ENCODE measurements around the gene SEPTIN8. TPM values are rescaled to one million over a fixed set of nuclear protein-coding genes. Genes with fewer than 3 reads are reported as not detected.

Gene SEPTIN8
- polyA plus RNA-seq, 1 of the 3 experiments (the other 2 are of a cell fraction): 54.9 TPM

- no peaks in the 10 kb centered on the region for H3K27me3 ChIP-seq (ENCODE audit: insufficient read depth)
- H3K36me3 ChIP-seq (replicated peaks in 1 of 2; ENCODE audit: control insufficient read depth in 1 of 2, insufficient read depth in 2 of 2, low read length in 1 of 2): no peaks in the 10 kb centered on the region
- no peak for DNase-seq
- H4K20me1 ChIP-seq (ENCODE audit: insufficient read depth): peaks cover 20% of the 10 kb centered on the region; the same call in 1 of the 2 replicates
- CTCF ChIA-PET: interaction anchor here (0.6 to 1.1 kb wide), 2 partner anchors 37 to 50 kb away, joined by 3 read pairs; no protein-coding TSS in a partner anchor
- no peak overlapping the region for H3K4me3 ChIP-seq (ENCODE audit: low read depth in 2 of 2, low read length in 1 of 2)
- POLR2A ChIA-PET: no interaction called here
- no peaks in the 10 kb centered on the region for H3F3A ChIP-seq (replicated peaks; ENCODE audit: insufficient read depth)
- TF ChIP-seq NRF1 (IDR thresholded peaks at IDR 0.05; ENCODE audit: low read depth, low read length) (no peak), SIN3A (IDR thresholded peaks at IDR 0.05; ENCODE audit: borderline replicate concordance, low read depth, low read length) (no peak), USF2 (IDR thresholded peaks at IDR 0.05; ENCODE audit: borderline replicate concordance, low read depth, low read length) (no peak), MXI1 (IDR thresholded peaks at IDR 0.05; ENCODE audit: low read depth, low read length) (no peak), RXRA (IDR thresholded peaks at IDR 0.05; ENCODE audit: borderline replicate concordance, low read depth) (no peak), CHD2 (IDR thresholded peaks at IDR 0.05; ENCODE audit: low read length, partially characterized antibody) (no peak), YY1 (IDR thresholded peaks at IDR 0.05; ENCODE audit: low read depth) (no peak)
- H3K9me2 ChIP-seq: no peaks in the 10 kb centered on the region
- H2AFZ ChIP-seq (ENCODE audit: low read depth): no peak overlapping the region
- H3K9me3 ChIP-seq: no peaks in the 10 kb centered on the region
- no peak overlapping the region for H3K27ac ChIP-seq (ENCODE audit: low read depth in 2 of 2, low read length in 1 of 2)
- H3K79me2 ChIP-seq (ENCODE audit: insufficient read depth): peaks cover 87% of the 10 kb centered on the region
- no peak overlapping the region for H3K4me2 ChIP-seq
- 95% methylated on average over 6 of the region's 8 CpGs for WGBS (ENCODE audit: low lambda C conversion rate)
- no peak overlapping the region for H3K9ac ChIP-seq
- H3K4me1 ChIP-seq (ENCODE audit: control insufficient read depth in 1 of 2, insufficient read depth in 2 of 2, low read depth in 1 of 2, low read length in 1 of 2): peaks cover 15 to 45% of the 10 kb centered on the region in 2 experiments; a peak in 2 of 4 replicates
Observed at GRCh38 chr5:132770476-132771159, 6.4 kb downstream of the SEPTIN8 start.

DNA sequence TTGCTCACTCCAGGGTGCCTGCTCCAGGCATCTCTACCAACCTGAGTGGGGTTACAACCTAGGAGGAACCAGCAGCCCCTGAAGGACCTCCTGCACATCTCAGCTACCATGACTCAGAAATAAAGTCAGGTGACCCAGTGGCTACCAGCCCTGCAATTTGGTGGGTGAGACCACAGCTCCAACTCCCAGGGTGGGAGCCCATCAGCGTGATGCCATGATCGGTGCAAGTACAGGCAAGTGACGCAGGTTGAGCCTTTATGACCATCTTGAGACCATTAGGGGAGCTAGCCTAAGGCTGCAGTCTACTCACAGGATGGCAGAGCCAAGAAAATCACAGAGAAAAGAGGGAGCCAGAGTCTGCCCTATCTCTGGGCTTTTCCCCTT lies 8.6 kb downstream of the SEPTIN8 start:
- ChIA-PET CTCF (interaction anchor here (4.6 kb wide), 1 partner anchor 14 kb away, joined by 34 read pairs; no protein-coding TSS in a partner anchor), POLR2A (no interaction called here)

GRCh38 chr5:132767150-132767549 lies 9.9 kb downstream of the SEPTIN8 start:
- no peak overlapping the region for H3K9ac ChIP-seq
- POLR2A ChIA-PET: no interaction called here
- no peaks in the 10 kb centered on the region for H3K9me2 ChIP-seq
- no peak overlapping the region for H2AFZ ChIP-seq (ENCODE audit: low read depth)
- H3F3A ChIP-seq (replicated peaks; ENCODE audit: insufficient read depth): no peaks in the 10 kb centered on the region
- WGBS (ENCODE audit: low lambda C conversion rate): 91% methylated on average over 2 of the region's 2 CpGs
- H3K27me3 ChIP-seq (ENCODE audit: insufficient read depth): no peaks in the 10 kb centered on the region
- DNase-seq: no peak
- H4K20me1 ChIP-seq (ENCODE audit: insufficient read depth): peaks cover 20% of the 10 kb centered on the region; the same call in 1 of the 2 replicates
- CTCF ChIA-PET: interaction anchor here (1.6 to 4.6 kb wide), 3 partner anchors 10 to 53 kb away, joined by 5 to 34 read pairs (median 16); partner anchors contain the start of gene SEPTIN8
- peaks cover 8 to 11% of the 10 kb centered on the region in 2 experiments; a peak in 2 of 4 replicates for H3K4me1 ChIP-seq (ENCODE audit: control insufficient read depth in 1 of 2, insufficient read depth in 2 of 2, low read depth in 1 of 2, low read length in 1 of 2)
- no peaks in the 10 kb centered on the region for H3K9me3 ChIP-seq
- no peak overlapping the region for H3K27ac ChIP-seq (ENCODE audit: low read depth in 2 of 2, low read length in 1 of 2)
- no peak for TF ChIP-seq GATA2 (CRISPR knock-in tag; IDR thresholded peaks at IDR 0.05)
- TF ChIP-seq, protein P1, sequence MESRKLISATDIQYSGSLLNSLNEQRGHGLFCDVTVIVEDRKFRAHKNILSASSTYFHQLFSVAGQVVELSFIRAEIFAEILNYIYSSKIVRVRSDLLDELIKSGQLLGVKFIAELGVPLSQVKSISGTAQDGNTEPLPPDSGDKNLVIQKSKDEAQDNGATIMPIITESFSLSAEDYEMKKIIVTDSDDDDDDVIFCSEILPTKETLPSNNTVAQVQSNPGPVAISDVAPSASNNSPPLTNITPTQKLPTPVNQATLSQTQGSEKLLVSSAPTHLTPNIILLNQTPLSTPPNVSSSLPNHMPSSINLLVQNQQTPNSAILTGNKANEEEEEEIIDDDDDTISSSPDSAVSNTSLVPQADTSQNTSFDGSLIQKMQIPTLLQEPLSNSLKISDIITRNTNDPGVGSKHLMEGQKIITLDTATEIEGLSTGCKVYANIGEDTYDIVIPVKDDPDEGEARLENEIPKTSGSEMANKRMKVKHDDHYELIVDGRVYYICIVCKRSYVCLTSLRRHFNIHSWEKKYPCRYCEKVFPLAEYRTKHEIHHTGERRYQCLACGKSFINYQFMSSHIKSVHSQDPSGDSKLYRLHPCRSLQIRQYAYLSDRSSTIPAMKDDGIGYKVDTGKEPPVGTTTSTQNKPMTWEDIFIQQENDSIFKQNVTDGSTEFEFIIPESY (IDR thresholded peaks at IDR 0.05; ENCODE audit: borderline replicate concordance, low read depth): no peak
- TF ChIP-seq MXI1 (IDR thresholded peaks at IDR 0.05; ENCODE audit: low read depth, low read length): no peak
- no peak for TF ChIP-seq JUND (IDR thresholded peaks at IDR 0.05)
- no peak for TF ChIP-seq YY1 (IDR thresholded peaks at IDR 0.05; ENCODE audit: low read depth)
- no peak for TF ChIP-seq ELF1 (IDR thresholded peaks at IDR 0.05)
- TF ChIP-seq, protein P2, sequence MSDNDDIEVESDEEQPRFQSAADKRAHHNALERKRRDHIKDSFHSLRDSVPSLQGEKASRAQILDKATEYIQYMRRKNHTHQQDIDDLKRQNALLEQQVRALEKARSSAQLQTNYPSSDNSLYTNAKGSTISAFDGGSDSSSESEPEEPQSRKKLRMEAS (IDR thresholded peaks at IDR 0.05; ENCODE audit: low read depth): no peak
- TF ChIP-seq TAF1 (IDR thresholded peaks at IDR 0.05; ENCODE audit: borderline replicate concordance, low read depth, low read length): no peak
- TF ChIP-seq USF2 (IDR thresholded peaks at IDR 0.05; ENCODE audit: borderline replicate concordance, low read depth, low read length): no peak
- no peak overlapping the region for H3K4me2 ChIP-seq
- no peak overlapping the region for H3K4me3 ChIP-seq (ENCODE audit: low read depth in 2 of 2, low read length in 1 of 2)
- H3K36me3 ChIP-seq (replicated peaks in 1 of 2; ENCODE audit: control insufficient read depth in 1 of 2, insufficient read depth in 2 of 2, low read length in 1 of 2): peaks cover 5 to 30% of the 10 kb centered on the region in 2 experiments
- H3K79me2 ChIP-seq (ENCODE audit: insufficient read depth): peaks cover 54% of the 10 kb centered on the region

More for the DNA sequence above, 8.6 kb downstream of the SEPTIN8 start:
- H3K4me3 ChIP-seq (ENCODE audit: low read depth in 2 of 2, low read length in 1 of 2): no peak overlapping the region
- TF ChIP-seq TEAD4 (IDR thresholded peaks at IDR 0.05; ENCODE audit: borderline replicate concordance, insufficient read depth) (no peak), FOXJ3 (CRISPR knock-in tag; IDR thresholded peaks at IDR 0.05) (no peak), RAD21 (IDR thresholded peaks at IDR 0.05; ENCODE audit: low read length) (no peak), SIN3A (IDR thresholded peaks at IDR 0.05; ENCODE audit: borderline replicate concordance, low read depth, low read length) (no peak), GABPA (IDR thresholded peaks at IDR 0.05; ENCODE audit: low read depth) (no peak)
- H3K9me3 ChIP-seq: no peaks in the 10 kb centered on the region
- peaks cover 20% of the 10 kb centered on the region; the same call in 1 of the 2 replicates for H4K20me1 ChIP-seq (ENCODE audit: insufficient read depth)
- WGBS (ENCODE audit: low lambda C conversion rate): 100% methylated on average over 3 of the region's 3 CpGs
- no peak overlapping the region for H3K4me2 ChIP-seq
- no peak for DNase-seq
- no peaks in the 10 kb centered on the region for H3K27me3 ChIP-seq (ENCODE audit: insufficient read depth)
- H3K9ac ChIP-seq: no peak overlapping the region
- no peak overlapping the region for H3K27ac ChIP-seq (ENCODE audit: low read depth in 2 of 2, low read length in 1 of 2)
- no peak overlapping the region for H2AFZ ChIP-seq (ENCODE audit: low read depth)
- peaks cover 66% of the 10 kb centered on the region for H3K79me2 ChIP-seq (ENCODE audit: insufficient read depth)
- H3F3A ChIP-seq (replicated peaks; ENCODE audit: insufficient read depth): no peaks in the 10 kb centered on the region
- peaks cover 5 to 17% of the 10 kb centered on the region in 2 experiments for H3K36me3 ChIP-seq (replicated peaks in 1 of 2; ENCODE audit: control insufficient read depth in 1 of 2, insufficient read depth in 2 of 2, low read length in 1 of 2)
- peaks cover 8 to 24% of the 10 kb centered on the region in 2 experiments; a peak in 2 of 4 replicates for H3K4me1 ChIP-seq (ENCODE audit: control insufficient read depth in 1 of 2, insufficient read depth in 2 of 2, low read depth in 1 of 2, low read length in 1 of 2)
- H3K9me2 ChIP-seq: no peaks in the 10 kb centered on the region
